ENCODE data around the gene PLPP6. TPM values are rescaled to one million over a fixed set of nuclear protein-coding genes. Genes with fewer than 3 reads are reported as not detected.
A peak's percentile ranks its signal among the peaks of the same experiment; 100 is the strongest.
"Not testable (repeated sequence)": the region's sequence is repeated elsewhere in the genome, so short reads cannot be mapped to it uniquely, and the experiment has no call there.

PLPP6 gene
- total and polyA plus RNA-seq, 7 donors, result 0.53 to 3.1 (median 1.7) TPM

DNA sequence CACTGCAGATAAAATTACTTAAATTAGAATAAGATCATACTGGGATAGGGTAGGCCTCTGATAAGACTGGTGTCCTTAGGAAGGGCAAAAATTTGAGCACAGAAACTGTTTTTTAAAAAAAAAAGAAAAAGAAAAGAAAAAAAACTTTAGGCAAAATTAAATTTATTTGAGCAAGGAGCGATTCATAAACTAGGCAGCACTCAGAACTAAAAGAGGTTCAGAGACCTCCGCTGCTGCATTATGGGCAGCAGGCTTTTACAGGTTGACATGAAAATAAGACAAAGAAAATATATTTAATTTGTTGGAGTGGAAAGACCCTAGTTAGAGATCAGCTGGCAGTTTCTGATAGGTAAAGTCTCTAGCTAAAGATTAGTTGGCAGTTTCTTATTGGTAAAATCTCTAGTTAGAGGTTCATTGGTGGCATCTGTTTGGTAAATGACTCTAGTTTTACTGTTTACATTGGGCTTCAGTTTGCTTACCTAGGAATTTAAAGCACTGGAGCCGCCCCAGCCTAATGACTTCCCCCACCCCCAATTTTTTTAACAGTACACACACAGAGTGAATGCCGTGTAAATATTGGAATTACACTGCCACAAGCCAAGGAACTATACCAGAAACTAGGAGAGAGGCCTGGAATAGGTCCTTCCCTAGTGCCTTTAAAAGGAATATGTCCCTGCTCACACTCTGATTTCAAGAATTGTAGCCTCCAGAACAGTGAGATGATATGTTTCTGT lies 4.5 kb upstream of the PLPP6 start:
- Histone ChIP-seq H3K27ac (no peak overlapping the region), H3K9me3 (no peaks in the 10 kb centered on the region), H3K27me3 (ENCODE audit: insufficient read depth in 3 of 3, low read length in 2 of 3) (no peaks in the 10 kb centered on the region), H3K36me3 (ENCODE audit: insufficient read depth in 1 of 2, low read depth in 1 of 2) (no peaks in the 10 kb centered on the region), H3K4me1 (peaks cover 4% of the 10 kb centered on the region), H3K4me3 (no peak overlapping the region)
- DNase-seq (no peak), ATAC-seq (no peak)
- intact Hi-C loops (cut with DNase I), result no loop called here
- WGBS, 3 donors, result 91 to 94% (median 92%) methylated on average over 4 of the region's 4 CpGs
- TF ChIP-seq CTCF (IDR thresholded peaks at IDR 0.05), result no peak

GRCh38 chr9:4660665-4661064 lies 1.4 kb upstream of the PLPP6 start:
- H3K4me1 ChIP-seq, result peaks cover 17% of the 10 kb centered on the region
- not testable (repeated sequence) for H3K36me3 ChIP-seq (ENCODE audit: insufficient read depth in 1 of 2, low read depth in 1 of 2); H3K27ac ChIP-seq; H3K27me3 ChIP-seq (ENCODE audit: insufficient read depth in 3 of 3, low read length in 2 of 3); H3K9me3 ChIP-seq; DNase-seq; ATAC-seq; H3K4me3 ChIP-seq
- intact Hi-C loops (cut with DNase I), result loop anchor here in 1 of 2 donors (10.0 kb wide), 2 partner anchors 324 to 964 kb away; partner anchors contain the start of genes JAK2 and RIC1
- 85 to 90% (median 86%) methylated on average over 4 of the region's 5 CpGs for WGBS, 3 donors

DNA sequence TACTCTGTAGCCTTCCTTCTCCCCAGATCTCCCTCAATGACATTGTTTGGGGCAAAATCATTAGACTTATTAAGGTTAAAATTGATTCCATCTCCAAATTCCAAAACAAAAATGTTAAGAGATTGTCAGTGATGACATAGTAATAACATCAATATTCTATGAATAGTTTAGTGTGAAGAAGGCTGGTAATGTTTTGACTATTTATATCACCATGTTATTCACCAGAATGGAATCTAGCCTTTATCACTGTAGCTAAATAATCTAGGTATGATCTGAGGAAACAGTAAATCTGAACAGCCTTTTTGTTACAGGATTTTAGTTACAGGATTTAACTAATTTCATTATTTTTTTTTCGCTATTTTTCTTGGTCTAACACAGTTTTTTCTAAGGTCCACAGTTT lies 929 bp upstream of the PLPP6 start:
- Histone ChIP-seq H3K27ac (no peak overlapping the region), H3K36me3 (ENCODE audit: insufficient read depth in 1 of 2, low read depth in 1 of 2) (no peaks in the 10 kb centered on the region), H3K27me3 (ENCODE audit: insufficient read depth in 3 of 3, low read length in 2 of 3) (no peaks in the 10 kb centered on the region), H3K4me1 (peaks cover 22% of the 10 kb centered on the region), H3K9me3 (no peaks in the 10 kb centered on the region), H3K4me3 (no peak overlapping the region)
- intact Hi-C loops (cut with DNase I), result loop anchor here in 1 of 2 donors (10.0 kb wide), 2 partner anchors 324 to 964 kb away; partner anchors contain the start of genes JAK2 and RIC1
- DNase-seq (no peak), ATAC-seq (no peak)
- WGBS, 3 donors, result 88 to 97% (median 93%) methylated on average over 1 of the region's 1 CpG
- TF ChIP-seq CTCF (IDR thresholded peaks at IDR 0.05), result no peak

- Histone ChIP-seq H3K27me3 (ENCODE audit: insufficient read depth in 3 of 3, low read length in 2 of 3) (no peaks in the 10 kb centered on the region), H3K36me3 (ENCODE audit: insufficient read depth in 1 of 2, low read depth in 1 of 2) (no peaks in the 10 kb centered on the region), H3K4me3 (peak overlapping the region; percentile 69), H3K9me3 (no peaks in the 10 kb centered on the region), H3K4me1 (peaks cover 24% of the 10 kb centered on the region), H3K27ac (no peak overlapping the region)
- no peak for TF ChIP-seq CTCF (IDR thresholded peaks at IDR 0.05)
- 8 to 9% (median 9%) methylated on average over 5 of the region's 5 CpGs for WGBS, 3 donors
- intact Hi-C loops (cut with DNase I), result loop anchor here in 1 of 2 donors (10.0 kb wide), 2 partner anchors 323 to 963 kb away; partner anchors contain the start of genes JAK2 and RIC1
- DNase-seq, result no peak
- ATAC-seq, result no peak
Measured at GRCh38 chr9:4661611-4662010, 483 bp upstream of the PLPP6 start.

GRCh38 chr9:4662989-4663792 lies 1.1 kb downstream of the PLPP6 start:
- intact Hi-C loops (cut with DNase I), result loop anchor here in 1 of 2 donors (10.0 kb wide), 2 partner anchors 322 to 962 kb away; partner anchors contain the start of genes JAK2 and RIC1
- peak overlapping the region; percentile 60 for H3K27ac ChIP-seq
- H3K4me1 ChIP-seq, result peaks cover 24% of the 10 kb centered on the region

More at GRCh38 chr9:4662989-4663792, 1.1 kb downstream of the PLPP6 start:
- Histone ChIP-seq H3K9me3 (no peaks in the 10 kb centered on the region), H3K36me3 (ENCODE audit: insufficient read depth in 1 of 2, low read depth in 1 of 2) (no peaks in the 10 kb centered on the region), H3K27me3 (ENCODE audit: insufficient read depth in 3 of 3, low read length in 2 of 3) (no peaks in the 10 kb centered on the region), H3K4me3 (peak overlapping the region; percentile 69)
- no peak for TF ChIP-seq CTCF (IDR thresholded peaks at IDR 0.05)
- ATAC-seq (peak in 1 of 4 donors; percentile 4), DNase-seq (no peak)
- 57 to 69% (median 62%) methylated on average over 13 of the region's 13 CpGs for WGBS, 3 donors

All from psoas muscle (tissue), 8 donors.